Ishikawa (cell line): ENCODE results near the gene PEDS1.

Experiments used
- CEBPB ChIP-seq: IDR thresholded peaks from 2 replicates; pipeline ENCODE4 v1.6.1; 2012
- CREB1 ChIP-seq: IDR thresholded peaks from 2 replicates; pipeline ENCODE4 v1.6.1; 2012; ENCODE audit warnings: low read depth
- EGR1 ChIP-seq: IDR thresholded peaks from 2 replicates; pipeline ENCODE4 v1.6.1; 2012
- EP300 ChIP-seq: IDR thresholded peaks from 2 replicates; pipeline ENCODE4 v1.6.1; 2012; ENCODE audit warnings: borderline replicate concordance
- FOXM1 ChIP-seq: IDR thresholded peaks from 2 replicates; pipeline ENCODE4 v1.6.1; 2012; ENCODE audit warnings: low read depth, borderline replicate concordance
- MAX ChIP-seq: IDR thresholded peaks from 2 replicates; pipeline ENCODE4 v1.6.1; 2012
- NFIC ChIP-seq: IDR thresholded peaks from 2 replicates; pipeline ENCODE4 v1.6.1; 2012
- RAD21 ChIP-seq: IDR thresholded peaks from 2 replicates; pipeline ENCODE4 v1.6.1; 2012; ENCODE audit warnings: low read depth
- REST ChIP-seq: IDR thresholded peaks from 2 replicates; pipeline ENCODE4 v1.6.1; 2012; ENCODE audit warnings: low read depth, mild to moderate bottlenecking
- TAF1 ChIP-seq: IDR thresholded peaks from 2 replicates; pipeline ENCODE4 v1.6.1; 2012; ENCODE audit warnings: low read depth, mild to moderate bottlenecking
- TCF12 ChIP-seq: IDR thresholded peaks from 2 replicates; pipeline ENCODE4 v1.6.1; 2012; ENCODE audit warnings: low read depth
- TEAD4 ChIP-seq: IDR thresholded peaks from 2 replicates; pipeline ENCODE4 v1.6.1; 2012
- USF1 ChIP-seq: IDR thresholded peaks from 2 replicates; pipeline ENCODE4 v1.6.1; 2012
- YY1 ChIP-seq: IDR thresholded peaks from 2 replicates; pipeline ENCODE4 v1.6.1; 2012; ENCODE audit warnings: low read depth
- ZBTB7A ChIP-seq: IDR thresholded peaks from 2 replicates; pipeline ENCODE4 v1.6.1; 2012; ENCODE audit warnings: low read depth

The PEDS1 gene

DNA sequence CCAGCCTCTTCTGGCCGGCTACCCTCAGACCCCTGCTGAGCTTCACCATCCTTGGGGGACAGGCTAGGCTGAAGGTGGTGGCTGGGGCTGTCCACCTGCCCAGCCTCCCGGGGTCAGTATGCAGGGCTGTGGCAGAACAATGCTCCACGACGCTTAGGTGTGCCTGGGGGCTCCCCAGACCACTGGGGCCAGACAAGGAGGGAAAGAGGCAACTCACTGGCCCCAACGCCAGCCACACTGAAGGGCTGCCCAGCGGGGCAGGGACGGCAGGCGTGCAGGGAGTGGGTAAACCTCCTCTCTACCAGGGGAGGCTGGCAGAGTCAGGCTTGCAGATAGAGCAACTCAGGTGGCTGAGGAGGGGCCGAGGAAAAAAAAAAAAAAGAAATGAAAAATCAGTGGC lies 29.0 kb downstream of the PEDS1 start:
- TF ChIP-seq EP300 (no peak), CEBPB (no peak), TCF12 (no peak), USF1 (no peak), CREB1 (no peak), NFIC (no peak), RAD21 (no peak), ZBTB7A (no peak), EGR1 (no peak), TAF1 (no peak), FOXM1 (no peak), YY1 (no peak), TEAD4 (no peak), MAX (no peak)

DNA sequence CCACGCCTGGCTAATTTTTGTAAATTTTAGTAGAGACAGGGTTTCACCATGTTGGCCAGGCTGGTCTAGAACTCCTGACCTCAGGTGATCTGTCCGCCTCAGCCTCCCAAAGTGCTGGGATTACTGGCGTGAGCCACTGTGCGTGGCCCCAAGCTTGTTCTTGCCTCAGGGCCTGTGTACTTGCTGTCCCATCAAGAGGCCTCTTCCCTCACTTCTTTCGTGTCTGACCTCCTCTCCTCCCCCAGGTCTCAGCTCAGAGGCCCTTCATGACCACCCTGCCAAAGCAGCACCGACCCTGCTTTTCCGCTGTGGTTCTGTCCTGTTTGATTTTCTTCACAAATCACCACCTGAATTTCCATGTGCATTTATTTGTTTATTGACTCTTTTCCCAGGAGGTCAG lies 30.1 kb downstream of the PEDS1 start:
- TF ChIP-seq CEBPB (no peak), FOXM1 (no peak), RAD21 (no peak), TCF12 (no peak), MAX (no peak), CREB1 (no peak), EP300 (no peak), YY1 (no peak), EGR1 (no peak), TAF1 (no peak), USF1 (no peak), TEAD4 (no peak), REST (no peak)

DNA sequence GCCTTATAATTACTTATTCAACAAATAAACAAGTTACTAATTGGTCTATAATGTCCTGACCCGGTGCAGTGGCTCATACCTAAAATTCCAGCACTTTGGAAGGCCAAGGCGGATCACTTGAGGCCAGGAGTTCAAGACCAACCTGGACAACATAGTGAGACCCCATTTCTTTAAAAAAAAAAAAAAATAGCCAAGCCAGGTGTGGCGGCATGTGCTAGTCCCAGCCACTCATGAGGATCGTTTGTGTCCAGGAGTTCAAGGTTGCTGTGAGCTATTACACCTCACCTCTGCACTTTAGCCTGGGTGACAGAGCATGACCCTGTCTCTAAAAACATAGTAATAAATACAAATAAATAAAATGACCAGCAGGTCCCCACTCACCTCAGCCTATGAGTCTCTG lies 30.8 kb downstream of the PEDS1 start:
- TF ChIP-seq ZBTB7A (no peak), MAX (no peak), TAF1 (no peak)

- TF ChIP-seq CEBPB (no peak), RAD21 (no peak), USF1 (peak; percentile 95), CREB1 (no peak)
Measured at GRCh38 chr20:50121858-50122271, 31.7 kb downstream of the PEDS1 start.

DNA sequence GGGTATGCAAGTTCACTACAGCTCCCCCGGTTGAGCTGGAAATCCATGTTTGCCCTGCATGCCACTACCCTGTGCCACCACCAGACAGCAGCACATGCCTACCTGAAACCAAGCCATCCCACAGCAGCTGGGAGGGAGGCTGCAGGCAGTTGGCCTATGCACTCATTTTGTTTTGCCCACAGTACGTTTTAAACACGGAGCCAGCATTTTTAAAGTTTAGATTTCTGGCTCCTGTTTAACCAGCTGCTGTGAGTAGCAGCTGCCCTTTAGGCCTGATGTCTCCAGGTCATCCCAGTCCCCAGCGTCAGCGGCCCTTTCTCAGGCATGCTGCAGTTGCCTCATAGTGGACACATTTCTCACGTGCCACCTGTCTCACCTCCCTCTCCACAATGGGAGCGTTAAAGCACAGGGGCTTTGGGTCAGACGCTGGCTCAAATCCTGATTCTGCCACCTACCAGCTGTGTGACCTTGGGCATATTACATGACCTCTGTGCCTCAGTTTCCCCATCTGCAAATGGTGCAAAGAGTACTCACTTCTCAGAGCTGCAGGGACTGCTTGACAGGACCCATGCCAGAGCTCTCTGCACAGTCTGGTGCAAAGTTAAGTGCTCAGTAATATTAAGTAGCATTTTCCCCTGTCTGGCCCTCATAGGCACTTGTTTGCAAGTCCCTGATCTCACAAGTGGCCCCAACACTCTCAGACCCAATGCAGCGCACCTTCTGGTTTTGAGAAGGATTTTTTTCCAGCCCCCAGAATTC lies 32.4 kb downstream of the PEDS1 start:
- TF ChIP-seq EGR1 (no peak), RAD21 (peak; percentile 93)

DNA sequence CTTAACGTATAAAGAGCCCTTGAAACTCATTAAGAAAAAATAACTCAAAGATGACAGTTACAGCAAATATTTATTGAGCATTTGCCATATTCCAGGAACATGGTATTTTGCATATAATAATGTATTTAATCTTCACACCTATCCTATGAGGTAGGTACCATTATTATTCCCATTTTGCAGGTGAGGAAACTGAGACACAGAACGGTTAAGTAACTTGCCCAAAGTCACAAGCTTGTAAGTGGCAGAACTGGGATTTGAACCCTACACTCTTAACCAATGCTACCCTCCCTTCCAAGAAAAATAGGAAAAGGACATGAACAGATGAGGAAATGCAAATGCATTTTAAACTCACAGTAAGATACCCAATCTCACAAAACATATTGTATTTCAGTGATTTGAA lies 35.3 kb downstream of the PEDS1 start:
- TF ChIP-seq RAD21 = no peak
- no peak for TF ChIP-seq TEAD4
- no peak for TF ChIP-seq MAX
- TF ChIP-seq YY1 = no peak
- no peak for TF ChIP-seq REST
- no peak for TF ChIP-seq EP300
- TF ChIP-seq NFIC = no peak
- no peak for TF ChIP-seq CEBPB
- no peak for TF ChIP-seq TAF1
- TF ChIP-seq USF1 = no peak
